ENCODE results near the gene ATF2. TPM values are rescaled to one million over a fixed set of nuclear protein-coding genes. Genes with fewer than 3 reads are reported as not detected.

The ATF2 gene
- total and polyA plus RNA-seq, 9 of the 15 experiments (the other 6 are each of a cell fraction or from before 2014, with no cell fraction given), result 24.2 to 111 (median 45.9) TPM

- TF ChIP-seq THAP12 (CRISPR knock-in tag; IDR thresholded peaks at IDR 0.05), result peak; percentile 93; the same call in 1 of the 2 replicates
- TF ChIP-seq ZNF280A (IDR thresholded peaks at IDR 0.05; ENCODE audit: low read depth, partially characterized antibody), result no peak
- TF ChIP-seq E2F5 (CRISPR knock-in tag; IDR thresholded peaks at IDR 0.05), result no peak
- TF ChIP-seq HNRNPK (IDR thresholded peaks at IDR 0.05; ENCODE audit: low read depth, low read length, poor library complexity, severe bottlenecking), result no peak
- TF ChIP-seq NFIC (IDR thresholded peaks at IDR 0.05), result peak; percentile 66
- TF ChIP-seq ZNF3 (CRISPR knock-in tag; IDR thresholded peaks at IDR 0.05), result no peak
- TF ChIP-seq L3MBTL2 (IDR thresholded peaks at IDR 0.05), result peak; percentile 56; the same call in 1 of the 2 replicates
- no peak for TF ChIP-seq FUS (optimal IDR thresholded peaks at IDR 0.05; ENCODE audit: low read depth, low read length)
- TF ChIP-seq PTTG1 (tag; IDR thresholded peaks at IDR 0.05; ENCODE audit: low read depth), result no peak
- TF ChIP-seq NR1H2 (CRISPR knock-in tag; IDR thresholded peaks at IDR 0.05), result peak; percentile 95
- no peak for TF ChIP-seq SMAD2 (IDR thresholded peaks at IDR 0.05; ENCODE audit: low read depth, low read length)
- TF ChIP-seq IRF2 (CRISPR knock-in tag; IDR thresholded peaks at IDR 0.05), result no peak
- TF ChIP-seq AFF1 (IDR thresholded peaks at IDR 0.05; ENCODE audit: low read depth in 1 of 2, partially characterized antibody in 2 of 2), result peak; percentile 84
- peak; percentile 43; the same call in 1 of the 2 replicates for TF ChIP-seq HCFC1 (IDR thresholded peaks at IDR 0.05; ENCODE audit: low read depth, low read length)
- no peak for TF ChIP-seq MTF1 (CRISPR knock-in tag; IDR thresholded peaks at IDR 0.05; ENCODE audit: borderline replicate concordance)
- peak; percentile 94 for TF ChIP-seq PKNOX1 (IDR thresholded peaks at IDR 0.05)
- no peak for TF ChIP-seq CCAR2 (IDR thresholded peaks at IDR 0.05; ENCODE audit: low read depth, low read length)
Observed at GRCh38 chr2:175167792-175168563, at the start of gene ATF2 (continued).
